ENCODE measurements around the gene ZBTB7C.

Gene ZBTB7C

DNA sequence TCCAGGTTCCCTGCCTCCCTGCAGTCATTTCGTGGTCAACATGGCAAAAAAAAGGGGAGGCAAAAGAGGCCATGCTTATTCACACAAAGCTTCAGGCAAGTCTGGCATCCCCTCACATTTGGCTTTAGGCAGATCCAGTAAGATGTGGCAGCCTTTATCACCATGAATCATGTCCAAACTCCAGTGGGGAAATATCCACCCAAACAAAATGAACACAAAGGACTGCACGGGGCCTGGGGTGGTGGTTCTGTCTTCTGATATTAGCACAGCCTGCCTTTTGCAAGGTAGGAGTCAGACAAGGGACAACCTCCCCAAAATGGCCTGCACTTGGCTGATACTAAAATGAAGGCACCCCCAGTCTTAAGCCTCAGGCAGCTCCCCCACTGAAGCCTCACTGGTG, 129.9 kb downstream of the ZBTB7C start:
- DNase-seq (ENCODE audit: low spot score): no peak
- TF ChIP-seq, protein P1, sequence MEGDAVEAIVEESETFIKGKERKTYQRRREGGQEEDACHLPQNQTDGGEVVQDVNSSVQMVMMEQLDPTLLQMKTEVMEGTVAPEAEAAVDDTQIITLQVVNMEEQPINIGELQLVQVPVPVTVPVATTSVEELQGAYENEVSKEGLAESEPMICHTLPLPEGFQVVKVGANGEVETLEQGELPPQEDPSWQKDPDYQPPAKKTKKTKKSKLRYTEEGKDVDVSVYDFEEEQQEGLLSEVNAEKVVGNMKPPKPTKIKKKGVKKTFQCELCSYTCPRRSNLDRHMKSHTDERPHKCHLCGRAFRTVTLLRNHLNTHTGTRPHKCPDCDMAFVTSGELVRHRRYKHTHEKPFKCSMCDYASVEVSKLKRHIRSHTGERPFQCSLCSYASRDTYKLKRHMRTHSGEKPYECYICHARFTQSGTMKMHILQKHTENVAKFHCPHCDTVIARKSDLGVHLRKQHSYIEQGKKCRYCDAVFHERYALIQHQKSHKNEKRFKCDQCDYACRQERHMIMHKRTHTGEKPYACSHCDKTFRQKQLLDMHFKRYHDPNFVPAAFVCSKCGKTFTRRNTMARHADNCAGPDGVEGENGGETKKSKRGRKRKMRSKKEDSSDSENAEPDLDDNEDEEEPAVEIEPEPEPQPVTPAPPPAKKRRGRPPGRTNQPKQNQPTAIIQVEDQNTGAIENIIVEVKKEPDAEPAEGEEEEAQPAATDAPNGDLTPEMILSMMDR (IDR thresholded peaks at IDR 0.05; ENCODE audit: borderline replicate concordance, control extremely low read depth, extremely low read depth, insufficient read depth, missing control alignments): no peak
- in situ Hi-C loops (cut with MboI; ENCODE audit: low sequenced_read_pairs, unreplicated experiment): no loop called here

DNA sequence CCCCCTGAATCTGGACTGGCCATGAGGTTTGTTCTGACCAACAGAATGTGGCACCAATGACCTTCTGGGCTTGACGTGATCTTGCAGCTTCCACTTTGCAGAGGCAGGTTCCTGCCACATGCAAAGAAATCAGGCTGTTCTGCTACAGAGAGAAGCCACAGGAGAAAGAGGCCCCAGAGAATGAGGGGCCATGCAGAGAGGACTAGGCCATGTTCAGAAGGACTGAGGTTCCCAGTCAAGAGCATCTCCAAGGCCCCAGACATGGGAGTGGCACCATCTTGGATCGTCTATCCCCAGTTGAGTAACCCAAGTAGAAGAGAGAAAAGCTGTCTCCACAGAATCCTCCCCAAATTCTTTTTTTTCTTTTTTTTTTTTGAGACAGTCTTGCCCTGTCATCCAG, 131.1 kb downstream of the ZBTB7C start:
- TF ChIP-seq, protein P1 (IDR thresholded peaks at IDR 0.05; ENCODE audit: borderline replicate concordance, control extremely low read depth, extremely low read depth, insufficient read depth, missing control alignments): no peak
- DNase-seq (ENCODE audit: low spot score): no peak
- in situ Hi-C loops (cut with MboI; ENCODE audit: low sequenced_read_pairs, unreplicated experiment): no loop called here

DNA sequence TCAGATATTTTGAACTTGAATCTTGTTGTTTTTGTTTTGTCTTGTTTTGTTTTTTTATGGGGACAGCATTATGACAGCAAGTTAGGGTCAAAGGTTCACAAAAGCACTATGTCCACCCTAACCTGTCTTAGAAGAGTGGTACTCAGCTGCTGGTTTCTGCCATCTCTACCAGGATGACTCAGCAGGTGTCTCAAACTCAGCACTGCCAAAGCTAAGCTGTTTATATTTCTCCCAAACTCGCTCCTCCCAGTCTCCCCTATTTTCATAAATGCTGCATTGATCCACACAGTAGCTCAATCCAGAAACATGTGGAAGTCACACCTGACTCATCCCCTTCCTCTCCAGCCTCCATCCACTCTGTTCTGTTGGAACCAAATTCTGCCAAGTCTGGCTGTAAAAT, 134.9 kb downstream of the ZBTB7C start:
- DNase-seq (ENCODE audit: low spot score): no peak
- in situ Hi-C loops (cut with MboI; ENCODE audit: low sequenced_read_pairs, unreplicated experiment): no loop called here
- TF ChIP-seq, protein P1 (IDR thresholded peaks at IDR 0.05; ENCODE audit: borderline replicate concordance, control extremely low read depth, extremely low read depth, insufficient read depth, missing control alignments): no peak

DNA sequence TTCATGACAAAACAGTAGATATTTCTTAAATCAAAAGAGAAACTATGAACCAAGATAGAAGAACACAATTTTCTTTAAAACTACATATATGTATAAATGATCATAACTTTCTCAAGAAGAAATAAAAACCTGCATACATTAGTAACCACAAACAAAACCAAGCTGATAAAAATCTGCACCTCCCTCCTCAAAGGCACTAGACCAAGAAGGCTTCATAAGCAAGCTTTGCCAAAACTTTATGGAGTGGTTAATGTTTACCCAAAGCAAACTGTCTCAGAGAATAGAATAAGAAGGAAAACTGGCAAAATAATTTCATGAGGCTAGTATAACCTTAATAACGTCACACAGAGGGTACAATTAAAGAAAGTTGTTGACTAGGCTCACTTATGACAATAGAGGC, 138.3 kb downstream of the ZBTB7C start:
- TF ChIP-seq, protein P1 (IDR thresholded peaks at IDR 0.05; ENCODE audit: borderline replicate concordance, control extremely low read depth, extremely low read depth, insufficient read depth, missing control alignments): no peak
- in situ Hi-C loops (cut with MboI; ENCODE audit: low sequenced_read_pairs, unreplicated experiment): no loop called here
- no peak for DNase-seq (ENCODE audit: low spot score)

DNA sequence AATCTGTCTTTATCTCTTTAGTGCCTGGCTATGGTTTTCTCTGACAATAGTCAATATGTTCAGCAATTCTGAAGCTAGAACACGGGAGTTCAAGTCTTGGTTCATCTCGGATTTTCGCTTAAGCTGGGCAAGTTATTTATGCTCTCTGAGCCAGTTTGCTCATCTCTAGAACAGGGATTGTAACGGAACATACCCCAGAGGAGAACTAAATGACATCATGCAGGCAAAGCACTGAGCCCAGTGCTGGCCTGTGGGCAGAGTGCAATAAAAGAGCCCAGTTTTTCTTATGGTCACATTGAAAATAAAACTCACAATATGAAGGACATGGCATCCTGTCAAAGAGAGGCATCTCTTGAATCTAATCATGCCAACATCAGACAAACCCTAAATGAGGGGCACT, 143.9 kb downstream of the ZBTB7C start:
- TF ChIP-seq, protein P1 (IDR thresholded peaks at IDR 0.05; ENCODE audit: borderline replicate concordance, control extremely low read depth, extremely low read depth, insufficient read depth, missing control alignments): no peak

DNA sequence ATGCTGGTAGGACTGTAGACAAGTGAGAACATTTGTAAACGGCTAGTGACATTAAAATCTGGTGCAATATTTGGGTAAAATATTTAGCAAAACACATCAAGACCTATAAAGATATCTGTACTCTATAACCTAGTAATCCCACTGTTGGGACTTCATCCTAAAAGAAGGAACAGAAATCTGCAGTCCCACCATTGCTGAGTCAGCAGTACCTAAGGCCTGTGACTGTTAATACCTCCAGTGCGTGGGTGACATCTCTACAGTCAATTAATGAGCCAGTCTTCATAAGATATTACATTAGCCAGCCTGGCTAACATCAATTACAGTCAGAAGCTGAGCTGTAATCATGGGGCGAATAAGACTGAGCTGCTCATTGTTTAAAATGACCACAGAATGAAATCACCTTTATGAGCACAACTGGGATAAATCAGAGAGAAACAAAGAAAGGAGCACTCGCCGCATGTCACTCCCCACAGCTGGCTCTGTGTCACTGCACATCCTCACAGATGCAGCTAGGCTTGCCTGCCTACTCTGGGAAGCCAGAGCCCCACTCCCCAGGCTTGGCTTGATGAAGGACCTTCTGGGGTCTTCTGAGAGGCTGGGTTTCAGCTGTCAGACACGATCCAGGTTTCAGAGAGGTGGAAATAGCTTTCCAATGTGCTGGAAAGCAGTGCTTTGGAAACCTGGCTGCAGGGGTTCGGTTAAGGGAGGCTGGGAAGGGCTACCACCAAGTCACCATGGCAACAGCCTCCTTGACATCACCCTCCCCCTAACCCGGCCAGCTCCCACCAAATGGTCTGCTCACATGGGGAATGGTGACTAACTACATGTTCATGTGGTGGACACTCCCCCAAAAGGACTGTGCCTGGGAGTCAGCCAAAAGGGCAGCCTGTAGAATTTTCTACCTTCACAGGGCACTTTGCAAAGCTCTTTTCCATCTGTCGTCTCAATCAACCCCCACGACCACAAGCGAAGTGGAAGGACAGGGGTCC, 145.0 kb downstream of the ZBTB7C start:
- TF ChIP-seq, protein P1 (IDR thresholded peaks at IDR 0.05; ENCODE audit: borderline replicate concordance, control extremely low read depth, extremely low read depth, insufficient read depth, missing control alignments): no peak
- in situ Hi-C loops (cut with MboI; ENCODE audit: low sequenced_read_pairs, unreplicated experiment): no loop called here
- no peak for DNase-seq (ENCODE audit: low spot score)

More for the DNA sequence above, 143.9 kb downstream of the ZBTB7C start:
- in situ Hi-C loops (cut with MboI; ENCODE audit: low sequenced_read_pairs, unreplicated experiment): no loop called here
- no peak for DNase-seq (ENCODE audit: low spot score)
